ENCODE data around the gene VPS26B. TPM values are rescaled to one million over a fixed set of nuclear protein-coding genes. Genes with fewer than 3 reads are reported as not detected.
A peak's percentile ranks its signal among the peaks of the same experiment; 100 is the strongest.
"Not testable (repeated sequence)": the region's sequence is repeated elsewhere in the genome, so short reads cannot be mapped to it uniquely, and the experiment has no call there.

VPS26B gene
- 10 to 100 TPM; 25.7 to 29.4 TPM for total RNA-seq
- long read RNA-seq, transcript VPS26B-201 (6 exons, 3,691 nt): major isoform, 11 of 21 reads
- long read RNA-seq, partial matches to known transcripts: 1 of 21 reads
- long read RNA-seq, other reads (novel, unspliced or antisense): 9 of 21 reads

DNA sequence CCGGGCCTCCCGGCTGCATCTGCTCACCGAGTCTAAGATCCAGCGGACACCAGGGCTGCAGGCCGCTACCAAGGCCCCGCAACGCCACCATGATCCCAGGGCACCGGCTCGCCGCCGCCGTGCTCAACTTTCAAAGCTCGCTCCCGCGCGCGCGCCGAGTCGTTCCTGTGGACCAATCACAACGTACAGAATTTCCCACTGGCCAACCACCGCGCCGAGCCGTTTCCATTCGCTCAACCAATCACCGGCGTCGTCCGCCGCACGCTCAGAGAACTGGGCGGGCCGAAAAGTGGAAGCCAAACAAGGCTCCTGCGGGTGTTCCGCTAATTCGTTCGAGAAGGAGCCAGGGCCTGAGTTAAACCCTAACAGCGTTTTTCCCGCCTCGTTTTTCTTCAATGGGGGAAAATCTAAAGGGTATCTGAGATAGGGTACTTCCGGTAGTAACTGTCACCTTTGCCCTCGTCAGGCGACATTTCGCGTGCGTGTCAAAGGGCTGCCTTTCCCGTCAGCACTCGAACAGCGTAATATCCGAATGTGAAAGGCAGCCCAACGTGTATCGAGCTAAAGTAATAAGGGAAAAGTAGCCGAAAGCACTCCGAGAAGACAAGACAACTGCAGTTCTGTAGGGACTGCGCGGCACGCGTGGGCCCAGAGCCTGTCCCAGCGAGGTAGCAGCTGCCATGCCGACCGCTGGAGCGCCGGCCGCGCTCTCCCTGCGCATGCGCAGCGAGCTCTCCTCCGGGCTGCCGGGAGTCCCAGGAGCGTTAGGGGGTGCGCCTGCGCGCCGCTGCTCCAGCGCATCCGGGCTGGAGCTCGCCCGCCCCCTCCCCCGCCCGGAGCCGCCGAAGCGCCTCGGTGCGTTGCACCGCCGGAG is at the start of gene VPS26B, which contains the start of gene NCAPD3:
TSS of gene VPS26B (plus strand) at position 836 of the 874 bp plus-strand sequence. CDS start 452 bp downstream, outside the sequence.
TSS of gene NCAPD3 (minus strand) at position 132 of the 874 bp plus-strand sequence. CDS start at position 91, 41 bp downstream.
- peak; percentile 94 to 95 for ATAC-seq
- intact Hi-C loops (cut with DNase I): no loop called here
- peak; percentile 98 for DNase-seq

DNA sequence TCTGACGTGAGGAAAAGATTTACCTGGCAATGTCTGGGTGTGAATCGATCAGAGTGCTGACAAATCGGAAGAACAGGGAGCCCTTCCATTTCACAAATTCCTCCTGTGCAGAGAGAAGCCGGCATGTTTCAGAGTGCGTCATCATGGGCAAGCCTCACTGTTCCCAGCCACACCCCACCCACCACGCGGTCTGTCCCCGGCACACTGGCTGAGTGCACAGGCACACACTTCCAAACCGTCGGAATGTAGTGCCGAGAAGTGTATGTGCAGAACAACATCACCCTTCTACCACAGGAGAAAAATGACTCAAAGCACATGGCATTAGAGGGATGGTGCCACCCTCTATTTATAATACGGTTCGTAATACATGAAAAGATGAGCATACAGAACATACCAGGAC is 48.2 kb upstream of the VPS26B start:
- DNase-seq (no peak), ATAC-seq (no peak)
- intact Hi-C loops (cut with DNase I): no loop called here

DNA sequence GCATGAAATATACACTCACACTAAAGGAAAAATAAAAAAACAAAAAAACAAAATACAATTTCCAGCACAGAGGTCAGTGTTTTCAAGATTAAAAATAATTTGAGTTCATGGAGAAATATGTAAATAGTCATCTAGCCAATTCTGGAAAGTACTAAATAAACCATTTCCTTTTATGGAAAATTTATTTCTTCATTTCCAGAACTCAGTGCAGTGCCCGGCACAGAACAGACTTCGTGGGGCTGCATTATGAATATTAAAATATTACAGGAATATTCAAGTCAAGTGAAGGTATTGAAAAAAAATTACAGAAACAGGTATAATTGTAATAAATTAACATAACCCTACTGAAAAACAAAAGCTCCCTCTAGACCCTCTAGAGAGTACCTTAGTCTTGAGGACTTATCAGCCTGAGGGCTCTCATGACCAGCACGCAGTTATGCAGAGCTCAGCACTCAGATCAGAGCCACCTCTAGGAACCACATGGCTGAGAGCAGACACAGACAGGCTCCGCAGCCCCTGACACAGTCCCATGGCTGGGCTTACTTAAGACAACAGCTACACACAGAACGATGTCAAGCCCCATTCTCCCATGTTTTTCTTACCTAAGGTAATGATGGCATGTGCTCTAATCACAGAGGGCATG is 46.3 kb upstream of the VPS26B start:
- no peak for ATAC-seq
- DNase-seq: no peak
- intact Hi-C loops (cut with DNase I): no loop called here

DNA sequence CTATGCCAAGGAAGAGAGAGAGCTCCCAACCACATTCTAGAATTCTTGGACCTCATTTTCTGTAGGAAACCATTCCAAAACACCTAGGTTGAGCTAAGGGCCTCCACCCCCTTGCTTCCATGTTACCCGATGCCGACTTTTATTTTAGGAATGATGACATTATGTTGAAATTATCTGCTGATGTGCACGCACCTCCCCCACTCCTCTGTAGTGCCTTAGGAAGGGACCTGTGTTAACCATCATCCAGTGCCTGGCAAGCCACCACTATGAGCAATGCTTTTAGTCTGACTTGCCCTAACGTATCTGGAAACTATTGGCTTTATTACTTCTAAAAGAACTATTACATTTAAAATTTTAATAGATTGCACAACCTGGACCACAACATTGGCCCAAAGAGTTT is 42.8 kb upstream of the VPS26B start:
- no peak for ATAC-seq
- no peak for DNase-seq
- intact Hi-C loops (cut with DNase I): no loop called here

DNA sequence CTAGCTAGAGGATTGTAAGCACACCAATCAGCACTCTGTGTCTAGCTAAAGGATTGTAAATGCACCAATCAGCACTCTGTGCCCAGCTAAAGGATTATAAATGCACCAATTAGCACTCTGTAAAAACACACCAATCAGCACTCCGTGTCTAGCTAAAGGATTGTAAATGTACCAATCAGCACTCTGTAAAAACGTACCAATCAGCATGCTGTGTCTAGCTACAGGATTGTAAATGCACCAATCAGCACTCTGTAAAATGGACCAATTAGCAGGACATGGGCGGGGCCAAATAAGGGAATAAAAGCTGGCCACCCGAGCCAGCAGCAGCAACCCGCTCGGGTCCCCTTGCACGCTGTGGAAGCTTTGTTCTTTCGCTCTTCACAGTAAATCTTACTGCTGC is 36.4 kb upstream of the VPS26B start:
- intact Hi-C loops (cut with DNase I); DNase-seq; ATAC-seq: not testable (repeated sequence)

DNA sequence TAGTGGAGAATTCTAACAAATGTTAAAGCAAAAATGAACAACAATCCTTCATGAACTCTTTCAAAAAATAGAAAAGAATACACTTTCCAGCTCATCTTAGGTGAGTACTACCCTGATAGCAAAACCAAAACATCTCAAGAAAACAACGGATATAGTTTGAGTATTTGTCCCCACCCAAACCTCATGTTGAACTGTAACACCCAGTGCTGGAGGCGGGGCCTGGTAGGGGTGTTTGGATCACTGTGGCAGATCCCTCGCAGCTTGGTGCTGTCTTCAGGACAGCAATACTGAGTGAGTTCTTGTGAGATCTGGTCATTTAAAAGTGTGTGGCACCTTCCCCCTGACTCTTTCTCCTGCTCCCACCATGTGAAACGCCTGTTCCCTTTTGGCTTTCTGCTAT is 27.7 kb upstream of the VPS26B start:
- ATAC-seq: no peak
- DNase-seq: no peak
- intact Hi-C loops (cut with DNase I): no loop called here

DNA sequence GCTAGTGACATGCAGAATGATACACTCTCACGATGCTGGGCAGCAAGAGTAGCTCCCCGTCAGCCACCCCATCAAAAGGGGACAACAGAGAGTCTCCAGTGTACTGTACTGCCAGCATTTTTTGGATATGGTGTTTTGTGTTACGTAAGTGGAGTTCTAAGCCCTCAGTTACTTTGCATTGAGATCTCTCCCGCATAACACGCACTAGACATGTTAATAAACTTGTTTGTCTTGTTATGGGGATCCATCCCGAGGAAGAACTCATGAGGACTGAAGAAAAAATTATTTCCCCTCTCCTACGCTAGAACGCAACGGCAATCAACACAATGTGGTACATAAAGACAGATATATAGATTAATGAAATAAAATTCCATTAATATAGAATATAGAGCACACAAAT is 24.9 kb upstream of the VPS26B start:
- intact Hi-C loops (cut with DNase I): no loop called here
- DNase-seq: no peak
- no peak for ATAC-seq

DNA sequence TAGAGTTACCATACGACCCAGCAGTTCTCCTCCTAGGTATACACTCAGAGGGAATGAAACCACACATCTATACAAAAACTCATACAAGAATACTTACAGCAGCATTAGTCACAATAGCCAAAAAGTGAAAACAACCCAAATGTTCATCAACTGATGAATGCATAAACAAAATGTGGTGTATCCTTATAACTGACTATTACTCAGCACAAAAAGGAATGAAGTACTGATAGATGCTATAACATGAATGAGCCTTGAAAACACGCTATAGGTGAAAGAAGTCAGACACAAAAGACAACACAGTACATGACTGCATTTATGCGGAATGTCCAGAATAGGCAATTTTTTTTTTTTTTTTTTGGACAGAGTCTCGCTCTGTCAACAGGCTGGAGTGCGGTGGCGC is 23.8 kb upstream of the VPS26B start:
- ATAC-seq (no peak), DNase-seq (no peak)
- intact Hi-C loops (cut with DNase I): no loop called here

DNA sequence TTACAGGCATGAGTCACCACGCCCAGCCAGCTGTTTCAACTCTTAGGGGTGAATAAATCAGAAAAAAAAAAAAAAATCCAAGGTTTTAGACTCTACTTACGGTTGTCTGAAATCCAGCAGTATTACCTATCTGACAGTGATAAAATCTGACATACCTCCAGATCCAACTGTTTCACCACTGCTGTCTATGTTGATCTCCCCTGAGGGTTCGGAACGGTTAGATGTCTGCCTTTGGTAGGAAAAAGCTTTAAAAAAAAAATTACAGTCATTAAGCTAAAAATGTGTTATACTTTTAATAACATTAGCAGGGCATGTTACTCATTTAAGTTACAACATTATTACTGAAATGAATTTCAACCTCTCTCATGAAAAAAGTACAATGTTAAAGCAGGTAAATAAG is 21.8 kb upstream of the VPS26B start:
- intact Hi-C loops (cut with DNase I): no loop called here
- ATAC-seq: no peak
- DNase-seq: no peak

DNA sequence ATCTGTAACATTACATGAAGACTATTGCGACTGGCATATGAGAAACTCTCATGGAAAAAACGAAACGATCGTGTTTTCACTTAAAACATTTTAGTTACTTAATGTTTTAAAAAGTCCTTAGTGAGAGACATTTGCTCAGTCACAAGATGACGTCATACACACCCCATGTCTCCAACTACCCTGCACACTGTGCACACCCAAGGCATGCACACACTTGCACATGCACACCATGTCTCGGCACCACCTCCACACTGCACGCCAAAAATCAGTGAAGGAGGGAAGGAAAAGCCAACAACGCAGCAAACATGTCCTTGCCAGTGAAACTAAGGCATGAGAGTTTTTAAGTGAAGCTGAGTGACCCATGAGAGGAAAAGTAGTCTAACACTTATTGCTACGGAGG is 18.7 kb upstream of the VPS26B start:
- no peak for ATAC-seq
- intact Hi-C loops (cut with DNase I): no loop called here

DNA sequence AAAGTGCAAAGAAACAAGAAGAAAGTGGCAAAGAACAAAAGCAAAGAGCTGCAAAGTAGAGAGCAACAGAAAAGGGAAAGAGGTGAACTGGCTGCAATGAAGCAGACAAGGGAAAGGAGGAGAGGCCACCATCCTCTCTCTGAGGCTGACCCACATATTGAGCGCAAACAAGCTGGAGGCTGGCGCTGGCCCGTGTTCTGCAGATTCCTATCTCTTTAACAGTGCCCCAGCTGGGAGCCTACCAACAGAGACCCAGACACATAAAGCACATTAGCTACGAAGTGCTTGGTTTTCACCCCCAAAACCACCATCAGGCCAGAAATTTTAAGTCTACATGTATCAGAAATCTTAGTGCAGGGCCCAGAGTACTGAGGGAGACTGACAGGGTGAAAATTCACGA is 18.3 kb upstream of the VPS26B start:
- intact Hi-C loops (cut with DNase I): no loop called here
- no peak for ATAC-seq
- DNase-seq: no peak

More for the DNA sequence above, 18.7 kb upstream of the VPS26B start:
- no peak for DNase-seq

DNA sequence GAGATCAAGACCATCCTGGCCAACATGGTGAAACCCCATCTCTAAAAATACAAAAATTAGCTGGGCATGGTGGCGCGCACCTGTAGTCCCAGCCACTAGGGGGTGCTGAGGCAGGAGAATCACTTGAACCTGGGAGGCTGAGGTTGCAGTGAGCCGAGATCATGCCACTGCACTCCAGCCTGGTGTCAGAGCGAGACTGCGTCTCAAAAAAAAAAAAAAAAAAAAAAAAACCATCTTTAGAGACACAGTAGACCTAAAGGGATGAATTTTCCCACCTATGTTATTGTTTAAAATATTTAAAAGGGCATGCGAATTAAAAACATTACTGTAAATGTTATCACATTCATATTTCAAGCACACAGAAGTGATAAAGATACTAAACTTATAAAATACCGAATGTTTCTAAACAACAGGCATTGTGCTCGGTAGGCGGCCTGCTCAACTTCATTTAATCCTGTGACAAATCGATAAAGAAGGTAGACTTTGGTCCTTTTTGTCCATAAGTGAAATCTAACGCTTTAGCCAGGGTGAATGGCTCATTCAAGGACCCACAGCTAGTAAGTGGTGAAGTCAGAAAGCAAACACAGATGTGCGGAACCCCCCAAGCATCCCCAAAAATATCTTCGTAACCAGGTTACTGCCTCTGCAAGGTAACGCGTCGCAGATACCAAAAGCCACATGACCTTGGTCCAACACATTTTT is 16.8 kb upstream of the VPS26B start:
- DNase-seq: peak; percentile 38
- ATAC-seq: no peak
- intact Hi-C loops (cut with DNase I): no loop called here

DNA sequence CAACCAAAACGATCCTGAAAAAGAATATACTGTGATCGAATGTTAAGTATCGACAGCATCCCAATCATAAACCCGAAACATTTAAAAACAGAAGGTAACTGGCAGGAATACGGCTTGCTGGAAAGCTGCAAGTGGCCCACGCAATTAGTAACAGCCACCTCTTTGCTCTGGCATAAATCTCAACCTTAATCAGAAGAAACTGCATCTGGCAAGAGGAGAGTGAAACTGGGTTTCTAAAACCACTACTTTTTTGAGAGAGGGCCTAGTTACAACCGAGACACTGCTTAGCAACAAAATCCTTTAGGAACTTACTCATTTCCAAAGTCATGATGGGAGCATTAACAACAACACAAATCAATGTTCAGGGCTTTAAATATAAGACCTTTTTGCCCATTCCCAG is 8.6 kb upstream of the VPS26B start:
- ATAC-seq: no peak
- intact Hi-C loops (cut with DNase I): no loop called here
- DNase-seq: no peak

DNA sequence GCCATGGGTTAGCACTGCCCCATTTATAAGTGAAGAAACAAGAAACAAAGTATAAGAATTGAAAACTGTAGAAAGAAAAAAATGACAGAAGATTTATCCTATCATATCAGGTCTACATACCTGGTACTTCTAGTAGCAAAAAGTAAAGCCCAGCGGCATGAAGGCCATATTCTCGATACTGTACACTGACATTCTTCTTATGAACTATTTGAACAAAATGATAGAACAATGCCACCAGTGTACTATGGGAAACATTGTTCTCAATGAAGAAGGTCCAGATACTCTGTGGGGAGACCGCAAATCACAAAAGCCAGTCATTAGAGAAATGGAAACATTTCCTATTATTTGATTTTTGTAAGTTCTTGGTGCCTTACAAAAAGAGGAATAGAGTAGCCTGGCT is 7.7 kb upstream of the VPS26B start:
- intact Hi-C loops (cut with DNase I): no loop called here
- ATAC-seq: no peak
- DNase-seq: no peak

DNA sequence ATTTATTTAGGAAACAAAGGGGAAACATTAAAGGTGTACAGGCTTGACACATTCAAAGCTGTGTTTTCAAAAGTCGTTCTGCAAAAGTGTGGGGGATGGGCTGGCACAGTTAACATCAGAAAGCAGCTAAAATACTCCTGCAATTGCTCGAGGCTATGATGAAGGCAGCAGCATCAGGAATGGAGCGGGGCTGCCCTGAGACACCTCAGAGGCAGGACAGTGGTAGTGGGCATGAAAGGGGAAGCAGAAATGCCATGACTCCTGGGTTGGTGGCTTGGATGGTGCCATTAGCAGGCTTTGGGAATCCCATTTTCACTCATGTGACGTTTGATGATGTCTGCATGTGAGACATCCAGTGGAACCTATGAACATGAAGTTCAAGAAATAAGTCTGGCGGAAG is 1.4 kb upstream of the VPS26B start:
- no peak for ATAC-seq
- intact Hi-C loops (cut with DNase I): no loop called here
- no peak for DNase-seq

DNA sequence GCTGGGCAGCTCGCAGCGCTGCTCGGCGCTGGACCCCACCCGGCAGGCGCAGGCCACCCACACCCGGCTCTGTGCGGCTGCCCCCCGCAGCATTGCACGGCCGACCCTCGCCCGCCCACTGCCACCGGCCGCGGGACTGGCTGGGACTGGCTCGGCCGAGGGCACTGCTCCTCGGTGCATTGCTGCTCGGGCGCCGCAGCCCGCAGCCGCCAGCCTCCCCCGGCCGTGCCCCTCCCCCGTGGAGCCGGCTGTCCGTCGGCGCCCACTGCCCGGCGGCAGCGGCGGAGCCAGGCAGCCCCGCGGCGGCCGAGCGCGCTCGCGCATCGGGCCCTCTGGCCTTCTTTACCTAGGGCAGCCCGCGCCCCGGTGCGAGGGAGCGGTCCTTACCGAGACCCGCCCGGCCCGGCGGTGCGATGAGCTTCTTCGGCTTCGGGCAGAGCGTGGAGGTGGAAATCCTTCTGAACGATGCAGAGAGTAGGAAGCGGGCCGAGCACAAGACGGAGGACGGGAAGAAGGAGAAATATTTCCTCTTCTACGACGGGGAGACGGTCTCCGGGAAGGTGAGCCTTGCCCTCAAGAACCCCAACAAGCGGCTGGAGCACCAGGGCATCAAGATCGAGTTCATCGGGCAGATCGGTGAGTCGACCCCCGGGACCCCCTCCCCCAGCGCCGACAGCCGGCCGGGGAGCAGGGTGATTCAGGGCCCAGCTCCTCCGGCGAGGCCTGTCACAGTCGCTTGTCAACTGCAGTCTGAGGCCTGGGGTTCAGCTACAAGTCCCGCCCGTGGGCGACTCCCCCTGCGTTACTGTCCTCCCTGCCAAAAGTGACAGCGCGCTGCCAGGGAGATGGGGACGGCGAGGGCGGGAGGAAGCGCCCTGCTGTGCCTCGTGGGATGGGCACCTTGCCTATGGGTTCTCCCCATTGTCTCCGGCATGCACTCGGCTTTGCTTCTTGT is 516 bp downstream of the VPS26B start:
- peak; percentile 45 to 56 for ATAC-seq
- peak; percentile 74 for DNase-seq
- intact Hi-C loops (cut with DNase I): no loop called here

DNA sequence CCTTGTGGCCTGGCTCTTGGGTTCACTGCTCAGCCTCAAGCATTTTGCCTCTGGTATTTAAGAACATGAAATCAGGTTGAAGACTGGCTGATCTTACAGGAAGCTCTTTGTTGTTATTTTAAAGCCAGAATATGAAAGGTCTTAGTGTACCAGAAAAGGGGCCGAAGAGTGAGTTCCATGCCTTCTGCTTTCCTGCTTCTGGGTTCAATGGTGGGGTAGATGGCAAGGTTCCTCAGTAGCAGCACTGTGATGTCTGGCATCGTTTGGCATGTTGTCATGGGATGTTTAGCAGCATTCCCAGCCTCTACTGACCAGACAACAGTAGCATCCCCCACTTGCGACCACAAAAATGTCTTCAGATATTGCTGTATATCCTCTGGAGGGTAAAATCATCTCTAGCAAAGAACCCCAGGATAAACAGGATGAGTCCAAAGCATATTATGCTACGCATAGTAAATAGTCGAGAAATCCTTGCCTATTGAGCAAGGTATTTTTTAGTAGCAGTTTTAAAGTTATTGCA is 2.4 kb downstream of the VPS26B start:
- ATAC-seq (no peak), DNase-seq (no peak)
- intact Hi-C loops (cut with DNase I): no loop called here

DNA sequence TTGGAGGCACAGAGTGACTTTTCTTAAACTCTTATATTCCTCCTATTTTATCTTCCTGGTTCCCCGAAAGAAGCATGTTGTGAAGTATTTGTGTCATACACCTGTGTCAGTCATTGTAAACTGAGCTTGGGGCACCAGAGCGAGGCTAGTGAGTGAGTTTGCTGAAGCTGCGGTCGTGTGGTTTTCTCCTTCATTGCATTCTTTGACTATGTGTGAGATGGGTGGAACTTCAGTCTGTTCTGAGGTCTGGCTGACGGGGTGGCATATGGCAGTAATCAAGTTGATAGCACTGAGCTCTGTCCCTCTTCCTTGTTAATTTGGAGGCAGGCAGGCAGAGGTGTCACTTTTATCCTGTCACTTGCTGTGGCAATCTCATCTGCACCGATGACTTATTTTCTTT is 4.2 kb downstream of the VPS26B start:
- intact Hi-C loops (cut with DNase I): no loop called here
- no peak for ATAC-seq

More for the DNA sequence above, 4.2 kb downstream of the VPS26B start:
- no peak for DNase-seq
